GM23338 (cell line): Measurements from ENCODE around the gene LRRN4CL. TPM values are rescaled to one million over a fixed set of nuclear protein-coding genes. Genes with fewer than 3 reads are reported as not detected.
"Not testable (repeated sequence)": the region's sequence is repeated elsewhere in the genome, so short reads cannot be mapped to it uniquely, and the experiment has no call there.

Experiments used
- ATAC-seq: fragments of 200-7000 bp; cut with Tn5 transposase; 3 replicates; pipeline ENCODE4 v1.9.1; 2020
- DNase-seq: peaks from one replicate; pipeline ENCODE4 v3.0.0-alpha.2; 2015; ENCODE audit warnings: low spot score
- H2AFZ ChIP-seq: fragments of 200-600 bp; sonication (generic); 2 replicates; pipeline ENCODE4 v1.8.0; 2016; ENCODE audit warnings: antibody characterized with exemption, mild to moderate bottlenecking, moderate library complexity
- H3F3A ChIP-seq: fragments of 200-600 bp; sonication (generic); replicated peaks from 2 replicates; pipeline ENCODE4 v1.8.0; 2017; ENCODE audit warnings: antibody characterized with exemption, mixed run types, low read depth
- H3K27ac ChIP-seq: fragments of 200-600 bp; sonication (generic); 2 replicates; pipeline ENCODE4 v1.6.1; 2016; ENCODE audit warnings: low read depth
- H3K27me3 ChIP-seq: fragments of 200-600 bp; sonication (generic); 2 replicates; pipeline ENCODE4 v1.8.0; 2016; ENCODE audit warnings: mild to moderate bottlenecking, mixed run types, moderate library complexity; ENCODE audit not compliant: insufficient read depth
- H3K36me3 ChIP-seq: fragments of 200-600 bp; sonication (generic); 2 replicates; pipeline ENCODE4 v1.8.0; 2016; ENCODE audit warnings: mild to moderate bottlenecking; ENCODE audit not compliant: insufficient read depth
- H3K4me1 ChIP-seq: fragments of 200-600 bp; sonication (generic); 2 replicates; pipeline ENCODE4 v1.8.0; 2016; ENCODE audit warnings: mild to moderate bottlenecking, moderate library complexity; ENCODE audit not compliant: insufficient read depth
- H3K4me2 ChIP-seq: fragments of 200-600 bp; sonication (generic); 2 replicates; pipeline ENCODE4 v1.7.1; 2017; ENCODE audit warnings: mixed run types
- H3K4me3 ChIP-seq: fragments of 200-600 bp; sonication (generic); 2 replicates; pipeline ENCODE4 v1.6.1; 2016; ENCODE audit warnings: mixed run types
- H3K79me2 ChIP-seq: fragments of 200-600 bp; sonication (generic); replicated peaks from 2 replicates; pipeline ENCODE4 v1.8.0; 2017; ENCODE audit warnings: mild to moderate bottlenecking; ENCODE audit not compliant: insufficient read depth
- H3K9me2 ChIP-seq: fragments of 200-600 bp; sonication (generic); 2 replicates; pipeline ENCODE4 v1.8.0; 2017; ENCODE audit not compliant: insufficient read depth
- H4K20me1 ChIP-seq: fragments of 200-600 bp; sonication (generic); replicated peaks from 2 replicates; pipeline ENCODE4 v1.8.0; 2017; ENCODE audit warnings: mild to moderate bottlenecking; ENCODE audit not compliant: insufficient read depth
- H3K27ac Mint-ChIP-seq: 2 replicates; pipeline ENCODE4 v1.8.0; 2020; ENCODE audit warnings: inconsistent platforms, mild to moderate bottlenecking, moderate library complexity, mixed read lengths
- H3K27me3 Mint-ChIP-seq: 3 replicates; pipeline ENCODE4 v1.8.0; 2022; ENCODE audit warnings: low read depth, mild to moderate bottlenecking, moderate library complexity, mixed read lengths, inconsistent platforms; ENCODE audit not compliant: insufficient read depth, poor library complexity
- H3K36me3 Mint-ChIP-seq: 3 replicates; pipeline ENCODE4 v1.8.0; 2021; ENCODE audit warnings: low read depth, mild to moderate bottlenecking, inconsistent platforms, moderate library complexity, mixed read lengths
- H3K4me1 Mint-ChIP-seq: 3 replicates; pipeline ENCODE4 v1.8.0; 2020; ENCODE audit warnings: mild to moderate bottlenecking, inconsistent platforms, mixed read lengths
- H3K4me3 Mint-ChIP-seq: 3 replicates; pipeline ENCODE4 v1.8.0; 2021; ENCODE audit warnings: moderate library complexity, mild to moderate bottlenecking, inconsistent platforms, mixed read lengths
- H3K9me3 Mint-ChIP-seq: 3 replicates; pipeline ENCODE4 v1.8.0; 2020; ENCODE audit warnings: moderate library complexity, mild to moderate bottlenecking, inconsistent platforms, mixed read lengths
- POLR2AphosphoS5 ChIP-seq: IDR thresholded peaks from 2 replicates; pipeline ENCODE4 v1.6.1; 2016; ENCODE audit warnings: antibody characterized with exemption, low read depth
- ZNF331 ChIP-seq: fragments of 250-450 bp; sonication (Bioruptor Pico); IDR thresholded peaks from 2 replicates; pipeline ENCODE4 v1.5.0; 2020; ENCODE audit warnings: low read depth, mild to moderate bottlenecking, moderate library complexity
- polyA plus RNA-seq: library from polyadenylated mRNA; unstranded; fragments of >200 nt; fragmentation: Nextera tagmentation; extraction: Ambion mirVana; gene quantifications from 2 replicates; pipeline ENCODE4 v1.2.1, GENCODE V29; 2016
- total RNA-seq: library from RNA; depleted of rRNA; stranded (reverse); fragments of >200 nt; shearing (Covaris generic); gene quantifications from 2 replicates; pipeline ENCODE4 v1.2.3, GENCODE V29; 2014
- TF ChIP-seq, protein P1 (sequence below), 2 experiments: fragments of 200-600 bp in 1 of 2; sonication (generic) in 1 of 2; conservative IDR thresholded peaks; 2 replicates each; pipeline versions ENCODE4 v1.5.1 to v1.6.1; 2016 to 2017; ENCODE audit warnings: antibody characterized with exemption in 2 of 2, low read depth in 2 of 2, mild to moderate bottlenecking in 2 of 2, moderate library complexity in 1 of 2
- TF ChIP-seq, protein P2 (sequence below): fragments of 250-450 bp; sonication (Bioruptor Pico); IDR thresholded peaks from 2 replicates; pipeline ENCODE4 v1.5.0; 2020; ENCODE audit warnings: mild to moderate bottlenecking, moderate library complexity

The LRRN4CL gene
- total and polyA plus RNA-seq, 2 experiments from 2014 or later = 0.08 to 0.21 TPM

- Histone ChIP-seq H3K4me3 (no peak overlapping the region), H3F3A (peaks cover 14% of the 10 kb centered on the region), H3K27me3 (no peaks in the 10 kb centered on the region), H2AFZ (no peak overlapping the region), H3K36me3 (peaks cover 8% of the 10 kb centered on the region; the same call in 1 of the 2 replicates), H3K4me1 (peaks cover 8% of the 10 kb centered on the region), H4K20me1 (peaks cover 6% of the 10 kb centered on the region), H3K27ac (no peak overlapping the region), H3K79me2 (peaks cover 36% of the 10 kb centered on the region), H3K4me2 (no peak overlapping the region), H3K9me2 (no peaks in the 10 kb centered on the region)
- ATAC-seq (no peak), DNase-seq (peak; percentile 55)
- no peak for TF ChIP-seq POLR2AphosphoS5
- TF ChIP-seq, protein P1, sequence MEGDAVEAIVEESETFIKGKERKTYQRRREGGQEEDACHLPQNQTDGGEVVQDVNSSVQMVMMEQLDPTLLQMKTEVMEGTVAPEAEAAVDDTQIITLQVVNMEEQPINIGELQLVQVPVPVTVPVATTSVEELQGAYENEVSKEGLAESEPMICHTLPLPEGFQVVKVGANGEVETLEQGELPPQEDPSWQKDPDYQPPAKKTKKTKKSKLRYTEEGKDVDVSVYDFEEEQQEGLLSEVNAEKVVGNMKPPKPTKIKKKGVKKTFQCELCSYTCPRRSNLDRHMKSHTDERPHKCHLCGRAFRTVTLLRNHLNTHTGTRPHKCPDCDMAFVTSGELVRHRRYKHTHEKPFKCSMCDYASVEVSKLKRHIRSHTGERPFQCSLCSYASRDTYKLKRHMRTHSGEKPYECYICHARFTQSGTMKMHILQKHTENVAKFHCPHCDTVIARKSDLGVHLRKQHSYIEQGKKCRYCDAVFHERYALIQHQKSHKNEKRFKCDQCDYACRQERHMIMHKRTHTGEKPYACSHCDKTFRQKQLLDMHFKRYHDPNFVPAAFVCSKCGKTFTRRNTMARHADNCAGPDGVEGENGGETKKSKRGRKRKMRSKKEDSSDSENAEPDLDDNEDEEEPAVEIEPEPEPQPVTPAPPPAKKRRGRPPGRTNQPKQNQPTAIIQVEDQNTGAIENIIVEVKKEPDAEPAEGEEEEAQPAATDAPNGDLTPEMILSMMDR (conservative IDR thresholded peaks at IDR 0.05; ENCODE audit: low read depth in 2 of 2) = peak; percentile 41 to 45
- H3K27ac Mint-ChIP-seq = no peak overlapping the region
- H3K4me1 Mint-ChIP-seq = peaks cover 5% of the 10 kb centered on the region
- H3K9me3 Mint-ChIP-seq = no peaks in the 10 kb centered on the region; the same call in 2 of the 3 replicates
- H3K36me3 Mint-ChIP-seq = peaks cover 25% of the 10 kb centered on the region
- peaks cover 6% of the 10 kb centered on the region for H3K27me3 Mint-ChIP-seq
- H3K4me3 Mint-ChIP-seq = no peak overlapping the region; the same call in 2 of the 3 replicates
Observed at GRCh38 chr11:62732830-62733229, 43.5 kb upstream of the LRRN4CL start.

DNA sequence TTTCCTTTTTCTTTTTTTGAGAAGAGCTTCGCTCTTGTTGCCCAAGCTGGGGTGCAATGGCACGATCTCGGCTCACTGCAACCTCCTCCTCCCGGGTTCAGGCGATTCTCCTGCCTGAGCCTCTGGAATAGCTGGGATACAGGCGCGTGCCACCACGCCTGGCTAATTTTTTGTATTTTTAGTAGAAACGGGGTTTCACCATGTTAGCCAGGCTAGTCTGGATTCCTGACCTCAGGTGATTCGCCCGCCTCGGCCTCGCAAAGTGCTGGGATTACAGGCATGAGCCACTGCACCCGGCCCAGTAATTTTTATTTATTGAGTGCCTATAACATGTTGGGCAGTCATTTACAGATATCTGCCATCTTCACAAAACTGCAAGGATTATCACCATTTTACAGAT, 40.7 kb upstream of the LRRN4CL start:
- peaks cover 52% of the 10 kb centered on the region for H3K79me2 ChIP-seq
- peaks cover 12% of the 10 kb centered on the region for H3K4me1 Mint-ChIP-seq
- peak overlapping the region; percentile 59; the same call in 1 of the 2 replicates for H3K4me3 ChIP-seq
- not testable (repeated sequence) for H3K27ac ChIP-seq, H3K9me2 ChIP-seq, H3K27ac Mint-ChIP-seq, H3K27me3 ChIP-seq, ATAC-seq, H2AFZ ChIP-seq, H3K9me3 Mint-ChIP-seq, H3K36me3 ChIP-seq, DNase-seq
- H3K4me3 Mint-ChIP-seq = peak overlapping the region; percentile 98
- peaks cover 12% of the 10 kb centered on the region for H3K27me3 Mint-ChIP-seq
- H4K20me1 ChIP-seq = peaks cover 17% of the 10 kb centered on the region
- H3F3A ChIP-seq = peaks cover 23% of the 10 kb centered on the region
- H3K4me2 ChIP-seq = peak overlapping the region; percentile 72
- H3K36me3 Mint-ChIP-seq = peaks cover 26% of the 10 kb centered on the region
- H3K4me1 ChIP-seq = peaks cover 16% of the 10 kb centered on the region

DNA sequence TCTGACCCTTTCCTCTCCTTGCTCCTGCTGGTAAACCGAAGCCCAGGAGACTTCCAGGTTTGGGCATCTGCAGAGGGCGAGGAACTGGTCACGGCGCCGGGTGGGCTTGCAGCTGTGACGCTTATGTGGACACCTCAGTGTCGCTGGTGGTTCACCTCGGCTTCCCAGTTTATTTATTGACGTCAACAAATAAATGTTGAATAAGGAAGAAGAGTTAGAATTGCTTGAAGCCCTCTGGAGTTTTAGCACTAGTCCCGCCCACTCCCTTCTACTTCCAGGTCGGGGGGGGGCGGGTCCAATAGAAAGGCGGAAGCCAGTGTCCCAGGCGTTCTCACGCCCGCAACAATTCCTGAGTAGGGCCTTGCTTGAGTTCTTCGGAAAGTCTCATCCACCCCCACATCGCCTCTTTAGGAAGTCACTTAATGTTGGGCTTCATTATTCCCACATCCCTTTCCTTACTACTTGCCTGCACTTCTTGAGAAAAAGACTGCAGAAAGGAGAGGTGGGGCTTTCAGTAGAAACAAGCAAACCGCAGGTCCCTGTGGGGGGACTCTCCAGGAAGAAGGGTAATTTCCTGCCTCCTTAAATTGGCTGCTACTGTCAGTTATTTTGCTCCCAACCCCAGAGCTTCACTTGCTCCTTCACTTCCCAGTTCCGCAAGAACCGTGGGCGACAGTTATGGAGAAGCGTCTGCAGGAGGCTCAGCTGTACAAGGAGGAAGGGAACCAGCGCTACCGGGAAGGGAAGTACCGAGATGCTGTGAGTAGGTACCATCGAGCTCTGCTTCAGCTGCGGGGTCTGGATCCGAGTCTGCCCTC, 39.0 kb upstream of the LRRN4CL start, which contains the start of gene TTC9C:
TTC9C (plus strand) TSS at position 316 of the 818 bp plus-strand sequence; CDS start at position 679, 363 bp downstream.
- no peaks in the 10 kb centered on the region; the same call in 2 of the 3 replicates for H3K9me3 Mint-ChIP-seq
- Histone ChIP-seq H3K79me2 (peaks cover 68% of the 10 kb centered on the region), H2AFZ (peak within 1 kb of the TSS; percentile 33; the same call in 1 of the 2 replicates), H3K9me2 (no peaks in the 10 kb centered on the region), H3K27me3 (no peaks in the 10 kb centered on the region), H3K4me1 (peaks cover 24% of the 10 kb centered on the region), H3K36me3 (peaks cover 15% of the 10 kb centered on the region), H3K27ac (peak within 1 kb of the TSS; percentile 97), H4K20me1 (peaks cover 31% of the 10 kb centered on the region), H3F3A (peaks cover 35% of the 10 kb centered on the region), H3K4me3 (peak within 1 kb of the TSS; percentile 59), H3K4me2 (peak within 1 kb of the TSS; percentile 98)
- peaks cover 14% of the 10 kb centered on the region for H3K27me3 Mint-ChIP-seq
- peaks cover 21% of the 10 kb centered on the region for H3K4me1 Mint-ChIP-seq
- peak; percentile 94 for DNase-seq
- peak within 1 kb of the TSS; percentile 98 for H3K4me3 Mint-ChIP-seq
- ATAC-seq = peak; percentile 58
- H3K27ac Mint-ChIP-seq = peak within 1 kb of the TSS; percentile 99
- H3K36me3 Mint-ChIP-seq = peaks cover 35% of the 10 kb centered on the region
- TF ChIP-seq, protein P2, sequence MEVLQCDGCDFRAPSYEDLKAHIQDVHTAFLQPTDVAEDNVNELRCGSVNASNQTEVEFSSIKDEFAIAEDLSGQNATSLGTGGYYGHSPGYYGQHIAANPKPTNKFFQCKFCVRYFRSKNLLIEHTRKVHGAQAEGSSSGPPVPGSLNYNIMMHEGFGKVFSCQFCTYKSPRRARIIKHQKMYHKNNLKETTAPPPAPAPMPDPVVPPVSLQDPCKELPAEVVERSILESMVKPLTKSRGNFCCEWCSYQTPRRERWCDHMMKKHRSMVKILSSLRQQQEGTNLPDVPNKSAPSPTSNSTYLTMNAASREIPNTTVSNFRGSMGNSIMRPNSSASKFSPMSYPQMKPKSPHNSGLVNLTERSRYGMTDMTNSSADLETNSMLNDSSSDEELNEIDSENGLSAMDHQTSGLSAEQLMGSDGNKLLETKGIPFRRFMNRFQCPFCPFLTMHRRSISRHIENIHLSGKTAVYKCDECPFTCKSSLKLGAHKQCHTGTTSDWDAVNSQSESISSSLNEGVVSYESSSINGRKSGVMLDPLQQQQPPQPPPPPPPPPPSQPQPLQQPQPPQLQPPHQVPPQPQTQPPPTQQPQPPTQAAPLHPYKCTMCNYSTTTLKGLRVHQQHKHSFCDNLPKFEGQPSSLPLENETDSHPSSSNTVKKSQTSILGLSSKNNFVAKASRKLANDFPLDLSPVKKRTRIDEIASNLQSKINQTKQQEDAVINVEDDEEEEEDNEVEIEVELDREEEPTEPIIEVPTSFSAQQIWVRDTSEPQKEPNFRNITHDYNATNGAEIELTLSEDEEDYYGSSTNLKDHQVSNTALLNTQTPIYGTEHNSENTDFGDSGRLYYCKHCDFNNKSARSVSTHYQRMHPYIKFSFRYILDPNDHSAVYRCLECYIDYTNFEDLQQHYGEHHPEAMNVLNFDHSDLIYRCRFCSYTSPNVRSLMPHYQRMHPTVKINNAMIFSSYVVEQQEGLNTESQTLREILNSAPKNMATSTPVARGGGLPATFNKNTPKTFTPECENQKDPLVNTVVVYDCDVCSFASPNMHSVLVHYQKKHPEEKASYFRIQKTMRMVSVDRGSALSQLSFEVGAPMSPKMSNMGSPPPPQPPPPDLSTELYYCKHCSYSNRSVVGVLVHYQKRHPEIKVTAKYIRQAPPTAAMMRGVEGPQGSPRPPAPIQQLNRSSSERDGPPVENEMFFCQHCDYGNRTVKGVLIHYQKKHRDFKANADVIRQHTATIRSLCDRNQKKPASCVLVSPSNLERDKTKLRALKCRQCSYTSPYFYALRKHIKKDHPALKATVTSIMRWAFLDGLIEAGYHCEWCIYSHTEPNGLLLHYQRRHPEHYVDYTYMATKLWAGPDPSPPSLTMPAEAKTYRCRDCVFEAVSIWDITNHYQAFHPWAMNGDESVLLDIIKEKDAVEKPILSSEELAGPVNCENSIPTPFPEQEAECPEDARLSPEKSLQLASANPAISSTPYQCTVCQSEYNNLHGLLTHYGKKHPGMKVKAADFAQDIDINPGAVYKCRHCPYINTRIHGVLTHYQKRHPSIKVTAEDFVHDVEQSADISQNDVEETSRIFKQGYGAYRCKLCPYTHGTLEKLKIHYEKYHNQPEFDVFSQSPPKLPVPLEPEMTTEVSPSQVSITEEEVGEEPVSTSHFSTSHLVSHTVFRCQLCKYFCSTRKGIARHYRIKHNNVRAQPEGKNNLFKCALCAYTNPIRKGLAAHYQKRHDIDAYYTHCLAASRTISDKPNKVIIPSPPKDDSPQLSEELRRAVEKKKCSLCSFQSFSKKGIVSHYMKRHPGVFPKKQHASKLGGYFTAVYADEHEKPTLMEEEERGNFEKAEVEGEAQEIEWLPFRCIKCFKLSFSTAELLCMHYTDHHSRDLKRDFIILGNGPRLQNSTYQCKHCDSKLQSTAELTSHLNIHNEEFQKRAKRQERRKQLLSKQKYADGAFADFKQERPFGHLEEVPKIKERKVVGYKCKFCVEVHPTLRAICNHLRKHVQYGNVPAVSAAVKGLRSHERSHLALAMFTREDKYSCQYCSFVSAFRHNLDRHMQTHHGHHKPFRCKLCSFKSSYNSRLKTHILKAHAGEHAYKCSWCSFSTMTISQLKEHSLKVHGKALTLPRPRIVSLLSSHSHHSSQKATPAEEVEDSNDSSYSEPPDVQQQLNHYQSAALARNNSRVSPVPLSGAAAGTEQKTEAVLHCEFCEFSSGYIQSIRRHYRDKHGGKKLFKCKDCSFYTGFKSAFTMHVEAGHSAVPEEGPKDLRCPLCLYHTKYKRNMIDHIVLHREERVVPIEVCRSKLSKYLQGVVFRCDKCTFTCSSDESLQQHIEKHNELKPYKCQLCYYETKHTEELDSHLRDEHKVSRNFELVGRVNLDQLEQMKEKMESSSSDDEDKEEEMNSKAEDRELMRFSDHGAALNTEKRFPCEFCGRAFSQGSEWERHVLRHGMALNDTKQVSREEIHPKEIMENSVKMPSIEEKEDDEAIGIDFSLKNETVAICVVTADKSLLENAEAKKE (CRISPR knock-in tag) = no peak
- TF ChIP-seq ZNF331 (CRISPR knock-in tag) = no peak
- TF ChIP-seq POLR2AphosphoS5 = peak; percentile 76
